ENCODE data around the gene HSPA1L.

Gene HSPA1L

GRCh38 chr6:31763619-31763940 is 51.5 kb downstream of the HSPA1L start:
- DNase-seq (ENCODE audit: low read depth), result peak; percentile 45

GRCh38 chr6:31762878-31763618 is 52.0 kb downstream of the HSPA1L start:
- DNase-seq (ENCODE audit: low read depth), result no peak

GRCh38 chr6:31762356-31762755 is 52.7 kb downstream of the HSPA1L start, which contains the start of gene SAPCD1:
Gene SAPCD1, plus strand, starts transcription at chr6:31762656. Its CDS starts 399 bp downstream, at chr6:31763055.
- no peak for DNase-seq (ENCODE audit: low read depth)

- no peak for DNase-seq (ENCODE audit: low read depth)
Measured at GRCh38 chr6:31761343-31761742, 53.7 kb downstream of the HSPA1L start.

GRCh38 chr6:31760790-31761189 is 54.3 kb downstream of the HSPA1L start:
- no peak for DNase-seq (ENCODE audit: low read depth)

All from fibroblast of gingiva (primary cell).